Measurements from ENCODE around the gene HUWE1.

Gene HUWE1

GRCh38 chrX:53684415-53685192 is 1.9 kb downstream of the HUWE1 start:
- DNase-seq (ENCODE audit: low spot score) = no peak

DNA sequence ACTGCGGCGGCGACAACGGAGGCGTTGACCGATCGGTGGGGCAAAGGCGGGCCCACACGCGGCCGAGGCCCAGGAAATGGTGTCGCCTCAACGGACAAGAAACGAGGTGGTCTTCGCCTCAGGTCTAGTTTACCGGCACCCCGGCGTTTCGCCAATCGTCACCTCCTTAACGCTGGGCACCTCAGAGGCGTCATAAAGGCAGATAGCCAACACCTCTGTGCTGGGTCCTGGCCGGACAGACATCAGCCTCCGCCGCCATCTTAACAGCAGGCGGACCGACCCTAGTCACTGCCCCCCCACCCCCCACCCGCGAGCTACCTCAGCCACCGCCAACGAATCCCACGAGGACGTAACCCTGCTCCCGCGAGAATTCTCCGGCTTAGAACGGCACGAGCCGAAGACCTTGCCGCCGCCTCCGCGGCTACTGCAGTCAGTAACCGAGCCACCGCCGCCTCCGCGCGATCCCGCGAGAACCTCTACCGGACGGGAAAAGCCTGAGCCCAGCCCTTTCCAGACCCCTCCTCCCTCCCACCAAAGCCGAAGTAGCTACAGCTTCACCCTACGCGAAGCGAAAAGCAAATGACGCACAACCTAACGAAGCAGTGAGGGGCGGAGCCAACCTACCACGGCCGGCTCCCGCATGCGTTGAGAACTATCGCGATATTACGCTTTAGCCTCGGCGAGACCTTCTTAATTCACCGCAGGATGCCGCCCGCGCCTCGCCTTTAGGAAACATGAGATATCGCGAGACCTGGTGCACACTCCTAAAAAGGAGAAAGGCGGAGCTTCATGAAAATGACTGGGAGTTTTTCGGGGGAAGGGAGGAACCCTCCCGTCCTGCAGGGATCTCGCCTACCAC is 2.7 kb downstream of the HUWE1 start:
- peak; percentile 89 for DNase-seq (ENCODE audit: low spot score)

DNA sequence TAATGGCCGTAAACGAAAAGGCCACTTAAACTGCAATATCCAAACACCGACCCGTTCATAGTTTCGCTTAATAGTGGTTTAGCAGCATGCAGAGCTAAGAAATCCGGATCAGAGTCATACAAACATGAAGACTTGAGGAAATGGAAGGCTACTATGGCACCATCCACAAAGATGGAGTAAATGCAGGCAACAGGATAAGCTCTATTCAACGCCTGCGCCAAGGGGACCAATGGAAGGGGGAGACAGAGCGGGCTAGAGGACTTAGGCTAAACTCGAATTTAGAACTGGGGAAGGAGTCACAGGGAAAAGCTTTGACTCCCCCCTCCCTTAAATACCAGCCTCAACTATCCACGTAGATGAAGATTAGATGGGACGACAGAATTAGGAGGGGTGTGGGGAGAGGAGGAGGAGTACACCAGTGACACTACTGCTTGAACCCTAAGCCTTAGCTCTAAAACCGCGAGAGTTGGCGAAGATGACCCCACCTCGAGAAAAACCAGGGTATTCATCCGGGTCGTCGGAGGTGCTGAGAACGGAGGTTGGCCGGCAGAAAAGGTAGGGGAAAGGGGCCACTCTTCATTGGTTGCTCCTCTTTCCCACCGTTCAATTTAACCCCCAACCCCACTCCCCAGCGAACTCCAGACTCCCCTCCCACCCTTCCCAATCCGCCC is 3.5 kb downstream of the HUWE1 start:
- peak; percentile 67 for DNase-seq (ENCODE audit: low spot score)

- no peak for DNase-seq (ENCODE audit: low spot score)
These were observed 4.9 kb downstream of the HUWE1 start for GRCh38 chrX:53681661-53682060.

- no peak for DNase-seq (ENCODE audit: low spot score)
These were observed 7.9 kb downstream of the HUWE1 start for GRCh38 chrX:53678667-53679066.

DNA sequence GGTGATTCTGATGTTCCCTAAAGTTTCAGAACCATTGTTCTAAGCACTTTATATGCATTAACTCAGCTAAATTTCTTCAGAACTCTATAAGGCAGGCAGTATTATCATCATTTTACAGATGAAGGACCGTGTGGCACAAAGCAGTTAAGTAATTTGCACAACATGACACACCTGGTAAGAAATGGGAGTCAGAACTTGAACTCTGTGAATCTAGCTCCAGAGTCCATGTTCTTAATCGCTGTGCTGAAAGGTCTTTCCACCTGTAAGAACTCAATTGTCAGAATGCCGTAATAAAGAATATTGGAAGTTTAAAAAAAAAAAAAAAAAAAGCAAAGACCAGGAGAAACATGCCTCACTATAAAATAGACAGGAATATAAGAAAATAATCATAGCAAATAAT is 9.2 kb downstream of the HUWE1 start:
- DNase-seq (ENCODE audit: low spot score) = no peak

- no peak for DNase-seq (ENCODE audit: low spot score)
These were observed 11.9 kb downstream of the HUWE1 start for GRCh38 chrX:53674581-53674980.

DNA sequence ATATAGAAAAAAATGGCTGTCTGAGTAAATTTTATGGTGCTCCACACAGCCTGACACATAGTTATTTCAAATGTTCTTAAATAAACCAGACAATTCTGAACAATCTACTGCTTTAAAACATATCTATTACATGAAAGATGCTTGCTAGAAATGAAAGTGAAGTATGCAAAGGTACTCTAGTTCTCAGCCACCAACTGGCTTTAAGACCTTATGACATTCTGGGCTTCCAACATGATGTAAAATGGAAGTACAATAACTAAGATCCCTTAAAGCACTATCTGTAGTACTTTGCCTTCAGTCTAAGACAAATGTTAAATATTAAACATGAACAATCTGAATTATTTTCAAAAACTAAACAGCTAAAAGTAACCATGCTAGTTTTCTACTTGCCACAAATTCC is 17.3 kb downstream of the HUWE1 start:
- DNase-seq (ENCODE audit: low spot score) = no peak

DNA sequence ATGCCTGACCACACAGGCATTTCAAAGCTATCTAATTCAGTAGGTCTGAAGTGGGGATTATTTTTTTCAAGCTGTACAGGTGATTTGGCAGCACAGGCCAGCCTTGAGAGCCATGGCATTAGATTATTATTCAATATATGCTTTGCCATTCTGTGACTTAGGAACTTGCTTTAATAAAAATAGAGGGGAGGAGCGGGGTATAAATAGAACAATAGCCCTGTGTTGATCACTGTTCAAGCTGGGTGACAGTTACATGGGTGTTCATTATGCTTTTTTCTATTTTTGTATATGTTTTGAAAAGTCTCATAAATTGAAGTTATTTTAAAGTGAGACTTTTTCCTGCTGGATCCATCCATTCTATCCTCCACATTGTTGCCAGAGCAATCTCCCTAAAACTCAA is 20.3 kb downstream of the HUWE1 start:
- DNase-seq (ENCODE audit: low spot score) = no peak

GRCh38 chrX:53660004-53660403 is 26.5 kb downstream of the HUWE1 start:
- no peak for DNase-seq (ENCODE audit: low spot score)

DNA sequence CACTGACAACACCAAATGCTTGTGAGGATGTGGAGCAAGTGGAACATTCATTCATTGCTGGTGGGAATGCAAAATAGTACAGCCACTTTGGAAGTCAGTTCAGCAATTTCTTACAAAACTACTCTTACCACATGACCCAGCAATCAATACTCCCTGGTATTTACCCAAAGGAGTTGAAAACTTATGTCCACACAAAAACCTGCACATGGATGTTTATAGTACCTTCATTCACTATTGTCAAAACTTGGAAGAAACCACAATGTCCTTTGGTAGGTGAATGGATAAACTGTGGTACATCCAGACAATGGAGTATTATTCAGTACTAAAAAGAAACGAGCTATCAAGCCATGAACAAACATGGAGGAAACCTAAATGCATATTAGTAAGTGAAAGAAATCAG is 27.5 kb downstream of the HUWE1 start:
- DNase-seq (ENCODE audit: low spot score) = no peak

- no peak for DNase-seq (ENCODE audit: low spot score)
These were observed 29.7 kb downstream of the HUWE1 start for GRCh38 chrX:53656845-53657244.

GRCh38 chrX:53654376-53654775 is 32.1 kb downstream of the HUWE1 start:
- no peak for DNase-seq (ENCODE audit: low spot score)

DNA sequence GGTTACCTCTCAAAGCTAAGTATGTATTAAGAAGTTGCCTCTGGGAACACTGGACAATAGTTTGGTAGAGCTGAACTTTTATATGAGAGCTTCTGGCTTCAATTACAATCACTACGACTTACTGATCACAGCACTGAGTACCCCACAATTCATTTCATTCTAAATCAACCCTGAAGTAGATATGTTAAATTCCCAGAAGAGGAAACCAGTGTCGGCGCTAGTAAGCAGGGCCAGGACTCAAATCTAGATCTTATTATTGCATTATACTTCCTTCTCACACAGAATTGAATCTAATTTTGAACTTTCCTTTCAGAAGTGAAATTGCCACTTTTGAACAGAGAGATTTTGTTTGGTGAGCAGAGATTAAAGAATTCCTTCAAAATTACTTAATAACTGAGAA is 41.8 kb downstream of the HUWE1 start:
- no peak for DNase-seq (ENCODE audit: low spot score)

DNA sequence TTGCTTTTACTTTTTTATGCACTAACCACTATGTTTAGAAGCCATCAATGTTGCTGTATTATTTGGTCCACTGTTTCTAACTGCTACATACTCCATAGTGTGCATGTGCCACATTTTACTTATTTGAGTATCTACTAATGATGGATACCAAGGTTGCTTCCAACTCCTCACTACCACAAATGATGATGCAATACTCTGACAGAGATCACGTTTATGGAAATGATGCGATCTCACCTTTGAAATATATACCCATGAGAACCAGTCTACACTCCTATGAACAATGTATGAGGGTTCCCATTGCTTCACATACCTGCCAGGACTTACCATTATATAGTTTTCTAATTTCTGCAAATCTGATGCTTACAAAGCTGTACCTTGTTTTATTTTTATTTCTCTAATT is 44.2 kb downstream of the HUWE1 start:
- DNase-seq (ENCODE audit: low spot score) = no peak

- no peak for DNase-seq (ENCODE audit: low spot score)
These were observed 47.3 kb downstream of the HUWE1 start for GRCh38 chrX:53639257-53639656.

DNA sequence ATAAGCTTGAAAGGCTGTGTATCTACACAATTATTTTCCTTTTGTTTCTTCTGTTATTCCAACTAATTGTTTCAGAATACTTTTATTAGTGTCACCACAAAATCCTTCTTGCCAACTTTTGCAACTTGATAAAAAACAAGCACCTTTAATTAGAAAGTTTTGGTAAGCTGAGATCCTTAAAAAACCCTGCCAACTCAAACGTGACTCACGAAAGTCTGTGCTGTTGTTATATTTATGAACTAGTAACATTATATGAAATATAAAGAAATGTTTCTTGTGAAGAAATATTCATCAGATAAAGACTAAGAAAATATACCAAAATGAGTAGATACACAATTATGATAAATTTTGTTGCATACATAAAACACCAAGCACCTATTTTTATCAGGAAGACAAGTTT is 49.0 kb downstream of the HUWE1 start:
- DNase-seq (ENCODE audit: low spot score) = no peak

DNA sequence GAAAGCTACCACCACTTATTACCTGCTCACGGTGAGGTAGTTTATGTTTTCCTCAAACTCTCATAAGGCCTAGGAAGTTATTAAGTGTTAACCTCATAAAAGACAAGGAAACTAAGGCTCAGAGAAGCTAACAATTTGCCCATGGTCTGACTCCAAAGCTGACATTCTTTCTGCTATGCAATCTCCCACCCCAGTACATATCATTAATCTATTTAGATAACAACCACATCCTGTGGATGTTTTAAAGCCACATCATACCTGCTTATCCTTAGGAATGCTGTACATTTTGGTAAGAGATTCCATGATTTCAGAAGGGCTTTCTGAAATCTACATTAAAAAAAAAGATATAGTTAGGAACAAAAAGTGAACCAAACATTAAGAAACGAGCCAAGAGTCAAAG is 55.4 kb downstream of the HUWE1 start:
- DNase-seq (ENCODE audit: low spot score) = no peak

DNA sequence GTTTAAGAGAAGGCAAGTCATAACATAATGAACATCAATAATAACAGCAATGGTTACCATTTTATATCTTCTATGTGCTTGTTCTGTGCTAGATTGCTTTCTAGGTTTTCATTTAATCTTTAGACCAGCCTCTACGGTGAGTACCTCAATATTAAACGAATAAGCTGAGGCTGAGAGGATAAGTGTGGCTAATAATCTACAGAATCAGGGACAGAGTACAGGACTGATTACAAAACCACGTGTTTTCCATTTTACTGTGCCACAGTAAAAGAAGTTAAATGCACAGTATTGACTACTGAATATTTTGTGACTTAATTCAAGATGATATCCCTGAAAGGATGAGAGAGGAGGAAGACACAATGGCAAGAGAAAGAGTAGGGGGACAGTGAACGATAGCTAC is 56.3 kb downstream of the HUWE1 start:
- no peak for DNase-seq (ENCODE audit: low spot score)

DNA sequence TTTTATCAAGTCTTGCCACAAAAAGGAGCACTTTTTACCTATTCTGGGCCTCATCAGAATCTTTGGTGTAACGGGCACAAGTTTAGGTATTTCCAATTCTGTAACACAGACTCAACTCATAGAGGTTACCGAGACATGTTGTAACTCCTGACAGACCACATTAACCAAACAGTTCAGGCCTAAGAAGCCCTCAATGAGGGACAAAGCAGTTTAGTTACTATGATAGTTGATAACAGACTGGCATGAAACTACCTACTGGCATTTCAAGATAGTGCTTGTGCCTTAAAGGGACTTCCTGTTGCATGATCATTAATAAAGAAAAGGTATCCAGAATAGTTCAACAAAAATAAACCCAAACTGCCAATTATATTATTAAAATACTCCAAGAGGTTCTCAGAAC is 64.1 kb downstream of the HUWE1 start:
- DNase-seq (ENCODE audit: low spot score) = no peak

DNA sequence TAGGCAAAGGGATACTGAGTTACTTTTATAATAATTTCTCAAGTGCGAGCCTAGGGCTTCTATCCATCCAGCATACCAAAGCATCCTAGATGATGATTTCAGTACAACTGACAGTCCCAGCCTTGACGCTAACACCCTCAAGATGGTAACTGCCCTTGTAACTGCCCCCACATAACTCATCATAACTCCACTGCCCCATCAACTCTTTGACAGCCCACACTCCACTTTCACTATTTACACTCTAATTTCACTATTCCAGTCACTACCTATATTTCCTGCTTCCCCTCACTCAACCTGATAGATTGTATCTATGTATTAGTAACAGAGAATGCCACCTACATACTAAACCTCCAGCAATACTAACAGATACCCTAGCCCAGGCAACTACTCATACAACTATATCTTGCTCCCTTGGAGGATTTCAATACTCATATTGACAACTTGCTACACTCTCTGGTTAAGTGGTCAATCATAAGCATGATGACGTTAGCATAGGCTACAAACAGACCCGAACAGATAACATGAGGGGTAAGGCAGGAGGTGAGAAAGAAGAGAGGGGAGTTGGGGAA is 65.0 kb downstream of the HUWE1 start:
- DNase-seq (ENCODE audit: low spot score) = no peak

DNA sequence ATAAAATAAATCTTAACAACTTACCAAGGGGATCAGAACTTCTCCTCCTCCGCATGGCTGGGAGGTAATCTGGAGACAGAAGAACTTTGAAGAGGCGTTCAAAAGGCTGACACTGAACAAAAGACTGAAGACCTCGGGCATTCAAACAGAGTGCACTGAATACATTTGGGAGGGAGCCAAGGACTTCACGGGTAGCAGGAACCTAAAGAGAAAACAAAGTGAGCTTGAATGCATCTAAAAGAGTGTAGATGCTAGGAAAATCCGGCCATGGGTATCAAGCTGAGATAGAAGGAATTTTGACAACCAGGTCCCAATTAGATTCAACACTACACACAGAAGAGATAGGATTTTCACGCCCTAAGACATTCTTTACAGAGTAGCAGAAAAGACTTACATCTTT is 69.6 kb downstream of the HUWE1 start:
- no peak for DNase-seq (ENCODE audit: low spot score)

- no peak for DNase-seq (ENCODE audit: low spot score)
These were observed 80.1 kb downstream of the HUWE1 start for GRCh38 chrX:53606456-53606855.

All from left forelimb (tissue), 1 donor.